Mesenchymal stem cell (in vitro differentiated cells and primary cell): ENCODE data around the gene PHLPP2.

Experiments
- DNase-seq: peaks from one replicate; pipeline ENCODE4 v3.0.0-alpha.2; 2013
- H2AFZ ChIP-seq: one replicate; pipeline ENCODE4 v1.6.1; 2013; ENCODE audit warnings: low read depth, mild to moderate bottlenecking, control low read depth, inconsistent platforms, low read length, moderate library complexity
- H2AK5ac ChIP-seq: 2 replicates; pipeline ENCODE4 v1.6.1; 2013; ENCODE audit warnings: low read length, moderate library complexity, mild to moderate bottlenecking, inconsistent platforms; ENCODE audit not compliant: severe bottlenecking
- H2BK120ac ChIP-seq: one replicate; pipeline ENCODE4 v1.6.1; 2013; ENCODE audit warnings: low read depth, mild to moderate bottlenecking, inconsistent platforms, low read length, moderate library complexity
- H2BK12ac ChIP-seq, 2 experiments: one replicate each; pipeline ENCODE4 v1.6.1; 2013; ENCODE audit warnings: inconsistent platforms in 2 of 2, low read length in 2 of 2, mild to moderate bottlenecking in 2 of 2, moderate library complexity in 2 of 2, control low read depth in 1 of 2
- H2BK15ac ChIP-seq: one replicate; pipeline ENCODE4 v1.6.1; 2013; ENCODE audit warnings: mild to moderate bottlenecking, low read depth, inconsistent platforms; ENCODE audit not compliant: poor library complexity, severe bottlenecking
- H2BK5ac ChIP-seq: 2 replicates; pipeline ENCODE4 v1.6.1; 2013; ENCODE audit warnings: low read depth, mild to moderate bottlenecking, low read length, control low read depth, inconsistent platforms; ENCODE audit not compliant: poor library complexity, severe bottlenecking
- H3K14ac ChIP-seq, 2 experiments: one replicate each; pipeline ENCODE4 v1.6.1; 2013; ENCODE audit warnings: inconsistent platforms in 2 of 2, low read length in 2 of 2, control low read depth in 1 of 2, mild to moderate bottlenecking in 1 of 2, moderate library complexity in 1 of 2
- H3K18ac ChIP-seq, 2 experiments: one replicate each; pipeline ENCODE4 v1.6.1; 2013; ENCODE audit warnings: inconsistent platforms in 2 of 2, low read length in 2 of 2, control low read depth in 1 of 2, low read depth in 1 of 2, mild to moderate bottlenecking in 1 of 2
- H3K23ac ChIP-seq, 2 experiments: one replicate each; pipeline ENCODE4 v1.6.1; 2013; ENCODE audit warnings: inconsistent platforms in 2 of 2, low read length in 2 of 2, mild to moderate bottlenecking in 2 of 2, moderate library complexity in 2 of 2, control low read depth in 1 of 2
- H3K27ac ChIP-seq: 2 replicates; pipeline ENCODE4 v1.5.1; 2013; ENCODE audit warnings: mild to moderate bottlenecking, moderate library complexity, low read length, control low read depth, inconsistent platforms; ENCODE audit not compliant: poor library complexity, severe bottlenecking
- H3K27me3 ChIP-seq, 2 experiments: 2 replicates each; pipeline versions ENCODE4 v1.6.1 to v1.7.0; 2013; ENCODE audit warnings: low read length in 2 of 2, mild to moderate bottlenecking in 2 of 2, moderate library complexity in 2 of 2, control low read depth in 1 of 2, inconsistent platforms in 1 of 2; ENCODE audit not compliant: control insufficient read depth in 1 of 2, insufficient read depth in 1 of 2
- H3K36me3 ChIP-seq, 2 experiments: 2 replicates each; pipeline versions ENCODE4 v1.6.1 to v1.7.0; 2013; ENCODE audit warnings: low read length in 2 of 2, control low read depth in 1 of 2, inconsistent platforms in 1 of 2, low read depth in 1 of 2, mild to moderate bottlenecking in 1 of 2; ENCODE audit not compliant: insufficient read depth in 2 of 2, control insufficient read depth in 1 of 2
- H3K4ac ChIP-seq, 2 experiments: one replicate each; pipeline ENCODE4 v1.6.1; 2013; ENCODE audit warnings: inconsistent platforms in 2 of 2, low read length in 2 of 2, mild to moderate bottlenecking in 2 of 2, moderate library complexity in 2 of 2, control low read depth in 1 of 2, low read depth in 1 of 2
- H3K4me1 ChIP-seq: 2 replicates; pipeline ENCODE4 v1.6.1; 2013; ENCODE audit warnings: low read depth, low read length, control low read depth; ENCODE audit not compliant: control insufficient read depth, insufficient read depth
- H3K4me2 ChIP-seq: 2 replicates; pipeline ENCODE4 v1.6.1; 2013; ENCODE audit warnings: low read length, mild to moderate bottlenecking, inconsistent platforms; ENCODE audit not compliant: poor library complexity, severe bottlenecking
- H3K4me3 ChIP-seq, 2 experiments: 2 replicates each; pipeline versions ENCODE4 v1.5.1 to v1.7.0; 2013; ENCODE audit warnings: low read length in 2 of 2, mild to moderate bottlenecking in 2 of 2, control low read depth in 1 of 2, low read depth in 1 of 2; ENCODE audit not compliant: insufficient read depth in 1 of 2
- H3K79me1 ChIP-seq: replicated peaks from 2 replicates; pipeline ENCODE4 v1.6.1; 2013; ENCODE audit warnings: mild to moderate bottlenecking, control low read depth, low read length, inconsistent platforms; ENCODE audit not compliant: poor library complexity, severe bottlenecking
- H3K9ac ChIP-seq: 2 replicates; pipeline ENCODE4 v1.7.0; 2013; ENCODE audit warnings: mild to moderate bottlenecking, low read length, moderate library complexity
- H3K9me3 ChIP-seq: 2 replicates; pipeline ENCODE4 v1.7.0; 2013; ENCODE audit warnings: mild to moderate bottlenecking, low read length; ENCODE audit not compliant: control insufficient read depth
- H4K8ac ChIP-seq: one replicate; pipeline ENCODE4 v1.6.1; 2013; ENCODE audit warnings: inconsistent platforms, mild to moderate bottlenecking, low read length, moderate library complexity
- H4K91ac ChIP-seq: one replicate; pipeline ENCODE4 v1.6.1; 2013; ENCODE audit warnings: mild to moderate bottlenecking, low read length, inconsistent platforms
- WGBS: methylation state at CpG from one replicate; pipeline ENCODE4 v1.1.7; 2013; ENCODE audit warnings: mixed read lengths; 5-methylcytosine and 5-hydroxymethylcytosine counted together

Gene PHLPP2

DNA sequence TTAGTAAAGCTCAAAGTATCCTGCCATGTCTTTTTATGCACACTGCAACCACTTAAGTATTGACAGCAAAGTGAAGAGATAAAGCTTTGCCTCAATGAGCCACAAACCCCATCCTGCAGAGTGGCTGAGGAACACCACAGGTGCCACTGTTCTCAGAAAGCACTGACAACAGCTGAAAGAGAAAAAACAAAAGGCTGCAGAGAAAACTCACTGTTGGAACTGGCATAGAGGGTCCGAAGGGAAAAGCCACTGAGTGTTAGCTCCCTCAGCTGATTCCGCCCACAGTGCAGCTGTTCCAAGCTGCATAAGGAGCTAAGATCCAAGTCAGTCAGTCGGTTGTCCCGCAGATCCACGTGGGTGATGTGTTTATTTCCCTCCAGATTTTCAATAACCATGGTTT lies 48.3 kb downstream of the PHLPP2 start:
- Histone ChIP-seq H3K9ac (no peak overlapping the region), H4K8ac (no peak overlapping the region), H3K4me3 (no peak overlapping the region), H4K91ac (no peak overlapping the region), H2BK12ac (no peak overlapping the region), H3K27me3 (no peaks in the 10 kb centered on the region), H3K27ac (no peak overlapping the region), H3K4ac (no peak overlapping the region), H2BK15ac (no peak overlapping the region), H3K9me3 (no peaks in the 10 kb centered on the region), H3K4me2 (no peak overlapping the region), H3K36me3 (peaks cover 14 to 84% of the 10 kb centered on the region in 2 experiments), H3K14ac (no peak overlapping the region), H2BK120ac (no peak overlapping the region), H2AK5ac (no peak overlapping the region), H3K79me1 (peaks cover under 1% of the 10 kb centered on the region), H3K18ac (no peak overlapping the region), H2AFZ (no peak overlapping the region), H2BK5ac (no peak overlapping the region), H3K23ac (no peak overlapping the region), H3K4me1 (no peaks in the 10 kb centered on the region)
- no peak for DNase-seq
- WGBS: over 99% methylated on average over 4 of the region's 5 CpGs

DNA sequence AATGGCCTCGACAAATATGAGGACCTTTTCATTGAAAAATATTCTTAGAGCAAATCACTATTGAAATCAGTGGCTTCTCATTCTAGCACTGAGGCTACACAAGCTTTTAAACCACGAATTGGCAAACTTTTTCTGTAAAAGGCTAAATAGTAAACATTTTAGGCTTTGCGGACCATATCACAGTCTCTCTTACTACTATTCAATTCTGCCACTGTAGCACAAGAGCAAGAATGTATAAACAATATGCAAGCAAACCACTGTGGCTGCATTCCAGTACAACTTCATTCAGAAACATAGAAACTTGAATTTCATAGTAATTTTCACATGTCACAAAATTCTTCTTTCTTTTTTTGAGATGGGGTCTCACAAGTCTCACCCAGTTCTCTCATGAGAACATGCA lies 49.1 kb downstream of the PHLPP2 start:
- no peak overlapping the region for H2AK5ac ChIP-seq
- peaks cover 20 to 85% of the 10 kb centered on the region in 2 experiments for H3K36me3 ChIP-seq
- H2BK5ac ChIP-seq: no peak overlapping the region
- peaks cover 4% of the 10 kb centered on the region for H3K79me1 ChIP-seq
- no peaks in the 10 kb centered on the region for H3K9me3 ChIP-seq
- H3K4me1 ChIP-seq: no peaks in the 10 kb centered on the region
- no peak overlapping the region for H3K4ac ChIP-seq
- H3K23ac ChIP-seq: no peak overlapping the region
- no peak overlapping the region for H2BK12ac ChIP-seq
- WGBS: 84% methylated on average over 3 of the region's 3 CpGs
- no peak overlapping the region for H3K9ac ChIP-seq
- no peak overlapping the region for H3K27ac ChIP-seq
- H3K4me2 ChIP-seq: no peak overlapping the region
- no peak overlapping the region for H2BK120ac ChIP-seq
- no peak overlapping the region for H3K14ac ChIP-seq
- H3K27me3 ChIP-seq: no peaks in the 10 kb centered on the region
- no peak overlapping the region for H3K18ac ChIP-seq
- no peak overlapping the region for H4K8ac ChIP-seq
- no peak overlapping the region for H2BK15ac ChIP-seq
- H2AFZ ChIP-seq: no peak overlapping the region
- DNase-seq: peak; percentile 26
- no peak overlapping the region for H3K4me3 ChIP-seq
- no peak overlapping the region for H4K91ac ChIP-seq

DNA sequence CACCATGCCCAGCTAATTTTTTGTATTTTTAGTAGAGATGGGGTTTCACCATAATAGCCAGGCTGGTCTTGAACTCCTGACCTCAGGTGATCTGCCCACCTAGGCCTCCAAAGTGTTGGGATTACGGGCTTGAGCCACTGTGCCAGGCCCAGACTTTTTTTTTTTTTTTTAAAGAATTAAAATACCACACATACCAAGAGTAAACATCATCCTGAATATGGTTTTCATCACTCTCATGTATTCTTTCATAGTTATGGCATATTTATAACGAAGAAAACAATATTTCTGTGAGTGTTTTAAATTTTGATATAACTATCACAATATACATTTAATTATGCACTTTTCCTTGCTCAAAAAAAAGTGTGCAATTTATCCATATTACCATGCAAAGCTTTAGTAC lies 50.3 kb downstream of the PHLPP2 start:
- Histone ChIP-seq H3K4me1 (no peaks in the 10 kb centered on the region), H2BK15ac (no peak overlapping the region), H3K27me3 (no peaks in the 10 kb centered on the region), H4K91ac (no peak overlapping the region), H4K8ac (no peak overlapping the region), H2BK5ac (no peak overlapping the region), H3K79me1 (peaks cover 4% of the 10 kb centered on the region), H3K36me3 (peaks cover 20 to 88% of the 10 kb centered on the region in 2 experiments), H2BK12ac (no peak overlapping the region), H3K18ac (no peak overlapping the region), H3K14ac (no peak overlapping the region), H3K4me2 (no peak overlapping the region), H3K23ac (no peak overlapping the region), H3K4me3 (no peak overlapping the region), H3K9me3 (no peaks in the 10 kb centered on the region), H2BK120ac (no peak overlapping the region), H2AK5ac (no peak overlapping the region), H3K4ac (no peak overlapping the region), H3K27ac (no peak overlapping the region), H2AFZ (no peak overlapping the region), H3K9ac (no peak overlapping the region)
- no peak for DNase-seq
- 93% methylated on average over 1 of the region's 2 CpGs for WGBS

DNA sequence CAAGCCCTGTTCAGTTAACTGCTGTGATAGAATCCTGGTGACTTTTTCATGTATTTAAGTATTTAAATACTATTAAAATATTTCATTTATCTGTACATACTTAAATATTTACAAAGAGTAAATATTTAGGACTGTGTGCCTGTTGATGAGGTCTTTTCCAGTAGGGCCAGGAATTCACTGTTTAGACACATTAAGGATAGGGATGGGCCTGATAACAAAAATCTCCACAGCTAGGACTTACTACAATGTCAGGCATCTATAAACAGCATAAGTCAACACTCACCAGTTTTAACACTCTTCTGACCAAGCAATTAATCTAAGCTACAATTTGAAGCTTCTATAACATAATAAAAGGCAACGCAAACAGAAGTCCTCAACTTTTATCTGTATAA lies 50.9 kb downstream of the PHLPP2 start:
- Histone ChIP-seq H3K4me1 (no peaks in the 10 kb centered on the region), H3K9me3 (no peaks in the 10 kb centered on the region), H3K9ac (no peak overlapping the region), H2BK15ac (no peak overlapping the region), H3K36me3 (peaks cover 20 to 88% of the 10 kb centered on the region in 2 experiments), H2BK120ac (no peak overlapping the region), H4K91ac (no peak overlapping the region), H3K14ac (no peak overlapping the region), H2BK12ac (no peak overlapping the region), H3K4ac (no peak overlapping the region), H3K79me1 (peaks cover 4% of the 10 kb centered on the region), H3K23ac (no peak overlapping the region), H3K4me2 (no peak overlapping the region), H4K8ac (no peak overlapping the region), H2BK5ac (no peak overlapping the region), H2AK5ac (no peak overlapping the region), H3K27me3 (no peaks in the 10 kb centered on the region), H3K27ac (no peak overlapping the region), H3K18ac (no peak overlapping the region), H3K4me3 (no peak overlapping the region), H2AFZ (no peak overlapping the region)
- no peak for DNase-seq
- WGBS: no CpG with 5 or more reads among the region's 1 CpG
